ENCODE data around the gene RAB8A.

DNA sequence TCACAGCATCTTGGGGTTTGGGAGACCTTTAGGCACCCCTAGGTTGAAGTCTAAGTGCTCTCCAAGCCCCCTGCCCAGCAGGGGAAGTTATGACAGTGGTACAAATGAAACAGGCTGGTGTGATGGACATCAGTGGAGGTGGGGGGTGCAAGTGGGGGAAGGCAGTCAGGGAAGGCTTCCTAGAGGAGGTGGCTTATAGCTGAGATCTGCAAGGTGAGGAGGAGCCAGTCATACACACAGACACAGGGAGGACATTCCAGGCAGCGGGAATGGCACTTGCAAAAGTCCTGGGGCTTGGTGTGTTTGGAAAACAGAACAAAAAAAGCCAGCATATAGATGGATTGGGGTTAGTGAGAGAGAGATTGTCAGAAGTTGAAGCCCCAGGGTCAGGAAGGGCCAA lies 43.4 kb downstream of the RAB8A start:
- TF ChIP-seq ZFP30 (CRISPR knock-in tag; IDR thresholded peaks at IDR 0.05; ENCODE audit: borderline replicate concordance): no peak
- TF ChIP-seq CSDE1 (IDR thresholded peaks at IDR 0.05): no peak
- no peak for TF ChIP-seq ZBTB7A (IDR thresholded peaks at IDR 0.05; ENCODE audit: borderline replicate concordance, control insufficient read depth, low read depth, low read length)
- TF ChIP-seq ZKSCAN1 (IDR thresholded peaks at IDR 0.05; ENCODE audit: low read depth, low read length): no peak
- TF ChIP-seq, protein P1, sequence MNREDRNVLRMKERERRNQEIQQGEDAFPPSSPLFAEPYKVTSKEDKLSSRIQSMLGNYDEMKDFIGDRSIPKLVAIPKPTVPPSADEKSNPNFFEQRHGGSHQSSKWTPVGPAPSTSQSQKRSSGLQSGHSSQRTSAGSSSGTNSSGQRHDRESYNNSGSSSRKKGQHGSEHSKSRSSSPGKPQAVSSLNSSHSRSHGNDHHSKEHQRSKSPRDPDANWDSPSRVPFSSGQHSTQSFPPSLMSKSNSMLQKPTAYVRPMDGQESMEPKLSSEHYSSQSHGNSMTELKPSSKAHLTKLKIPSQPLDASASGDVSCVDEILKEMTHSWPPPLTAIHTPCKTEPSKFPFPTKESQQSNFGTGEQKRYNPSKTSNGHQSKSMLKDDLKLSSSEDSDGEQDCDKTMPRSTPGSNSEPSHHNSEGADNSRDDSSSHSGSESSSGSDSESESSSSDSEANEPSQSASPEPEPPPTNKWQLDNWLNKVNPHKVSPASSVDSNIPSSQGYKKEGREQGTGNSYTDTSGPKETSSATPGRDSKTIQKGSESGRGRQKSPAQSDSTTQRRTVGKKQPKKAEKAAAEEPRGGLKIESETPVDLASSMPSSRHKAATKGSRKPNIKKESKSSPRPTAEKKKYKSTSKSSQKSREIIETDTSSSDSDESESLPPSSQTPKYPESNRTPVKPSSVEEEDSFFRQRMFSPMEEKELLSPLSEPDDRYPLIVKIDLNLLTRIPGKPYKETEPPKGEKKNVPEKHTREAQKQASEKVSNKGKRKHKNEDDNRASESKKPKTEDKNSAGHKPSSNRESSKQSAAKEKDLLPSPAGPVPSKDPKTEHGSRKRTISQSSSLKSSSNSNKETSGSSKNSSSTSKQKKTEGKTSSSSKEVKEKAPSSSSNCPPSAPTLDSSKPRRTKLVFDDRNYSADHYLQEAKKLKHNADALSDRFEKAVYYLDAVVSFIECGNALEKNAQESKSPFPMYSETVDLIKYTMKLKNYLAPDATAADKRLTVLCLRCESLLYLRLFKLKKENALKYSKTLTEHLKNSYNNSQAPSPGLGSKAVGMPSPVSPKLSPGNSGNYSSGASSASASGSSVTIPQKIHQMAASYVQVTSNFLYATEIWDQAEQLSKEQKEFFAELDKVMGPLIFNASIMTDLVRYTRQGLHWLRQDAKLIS (CRISPR knock-in tag; IDR thresholded peaks at IDR 0.05): no peak
- no peak for TF ChIP-seq ZNF12 (CRISPR knock-in tag; IDR thresholded peaks at IDR 0.05)
- TF ChIP-seq HDGF (IDR thresholded peaks at IDR 0.05): no peak
- no peak for TF ChIP-seq ZNF239 (CRISPR knock-in tag; IDR thresholded peaks at IDR 0.05)
